ENCODE data around the gene TYW5.
"Not testable (repeated sequence)": the region's sequence is repeated elsewhere in the genome, so short reads cannot be mapped to it uniquely, and the experiment has no call there.

Gene TYW5

GRCh38 chr2:199914372-199914958 lies 40.8 kb downstream of the TYW5 start:
- no peak for DNase-seq (ENCODE audit: low read depth)

- not testable (repeated sequence) for DNase-seq (ENCODE audit: low read depth)
Observed at GRCh38 chr2:199912553-199913114, 42.7 kb downstream of the TYW5 start.

GRCh38 chr2:199911877-199912161 lies 43.5 kb downstream of the TYW5 start:
- DNase-seq (ENCODE audit: low read depth), result no peak

- peak; percentile 83 for DNase-seq (ENCODE audit: low read depth)
Observed at GRCh38 chr2:199911052-199911876, 44.0 kb downstream of the TYW5 start, which contains the start of gene C2orf69. C2orf69 (plus strand) TSS chr2:199911293; CDS start chr2:199911439, 146 bp downstream.

GRCh38 chr2:199910338-199911051 lies 44.8 kb downstream of the TYW5 start:
- no peak for DNase-seq (ENCODE audit: low read depth)

GRCh38 chr2:199907008-199907714 lies 48.1 kb downstream of the TYW5 start:
- DNase-seq (ENCODE audit: low read depth), result no peak

- DNase-seq (ENCODE audit: low read depth), result no peak
Observed at GRCh38 chr2:199903111-199903510, 52.2 kb downstream of the TYW5 start.

GRCh38 chr2:199902486-199903110 lies 52.7 kb downstream of the TYW5 start:
- no peak for DNase-seq (ENCODE audit: low read depth)

- DNase-seq (ENCODE audit: low read depth), result no peak
Observed at GRCh38 chr2:199901942-199902341, 53.3 kb downstream of the TYW5 start.

GRCh38 chr2:199896617-199897016 lies 58.7 kb downstream of the TYW5 start:
- DNase-seq (ENCODE audit: low read depth), result no peak

GRCh38 chr2:199895406-199895805 lies 59.9 kb downstream of the TYW5 start:
- DNase-seq (ENCODE audit: low read depth), result no peak

- no peak for DNase-seq (ENCODE audit: low read depth)
Observed at GRCh38 chr2:199883474-199884212, 71.6 kb downstream of the TYW5 start.

- DNase-seq (ENCODE audit: low read depth), result no peak
Observed at GRCh38 chr2:199882667-199883066, 72.6 kb downstream of the TYW5 start.

All from stimulated activated CD8-positive, alpha-beta memory T cell treated with anti-CD3 and anti-CD28 coated beads, Interleukin-15, amount 100 ng/mL, for 1 hour (primary cell).